ENCODE measurements around the gene SRGAP2C.
"Not testable (repeated sequence)": the region's sequence is repeated elsewhere in the genome, so short reads cannot be mapped to it uniquely, and the experiment has no call there.

- not testable (repeated sequence) for TF ChIP-seq GATA4 (IDR thresholded peaks at IDR 0.05; ENCODE audit: borderline replicate concordance, low read depth); MXI1 (IDR thresholded peaks at IDR 0.05; ENCODE audit: borderline replicate concordance, low read depth, low read length); EZH2 (conservative IDR thresholded peaks at IDR 0.05; ENCODE audit: low read depth, low read length); PLSCR1 (CRISPR knock-in tag; IDR thresholded peaks at IDR 0.05; ENCODE audit: borderline replicate concordance); HNRNPL (IDR thresholded peaks at IDR 0.05; ENCODE audit: low read depth, low read length); ZNF646 (CRISPR knock-in tag; IDR thresholded peaks at IDR 0.05); ZNF800 (CRISPR knock-in tag; IDR thresholded peaks at IDR 0.05)
Measured at GRCh38 chr1:121293263-121294204, 108.8 kb downstream of the SRGAP2C start.
